ENCODE measurements around the gene EXOC6.
A peak's percentile ranks its signal among the peaks of the same experiment; 100 is the strongest.

The EXOC6 gene

DNA sequence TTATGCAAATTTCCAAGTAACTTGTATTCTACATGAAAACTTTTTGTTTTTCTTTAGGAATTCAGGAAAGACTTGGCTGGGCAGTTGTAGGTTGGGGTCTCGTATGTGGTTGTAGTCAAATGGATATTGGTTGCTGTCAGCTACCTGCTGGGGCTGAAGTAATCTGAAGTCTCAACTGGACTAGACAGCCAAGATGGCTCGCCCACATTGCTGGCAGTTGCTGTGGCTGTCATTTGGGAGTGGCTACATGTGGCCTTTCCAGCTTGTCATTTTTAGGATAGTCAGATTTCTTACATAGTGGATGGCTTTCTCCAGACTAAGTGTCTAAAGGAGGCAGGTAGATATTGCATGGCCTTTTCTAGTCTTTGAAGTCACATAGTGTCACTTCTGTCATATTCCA lies 32.6 kb downstream of the EXOC6 start:
- TF ChIP-seq, protein P1, sequence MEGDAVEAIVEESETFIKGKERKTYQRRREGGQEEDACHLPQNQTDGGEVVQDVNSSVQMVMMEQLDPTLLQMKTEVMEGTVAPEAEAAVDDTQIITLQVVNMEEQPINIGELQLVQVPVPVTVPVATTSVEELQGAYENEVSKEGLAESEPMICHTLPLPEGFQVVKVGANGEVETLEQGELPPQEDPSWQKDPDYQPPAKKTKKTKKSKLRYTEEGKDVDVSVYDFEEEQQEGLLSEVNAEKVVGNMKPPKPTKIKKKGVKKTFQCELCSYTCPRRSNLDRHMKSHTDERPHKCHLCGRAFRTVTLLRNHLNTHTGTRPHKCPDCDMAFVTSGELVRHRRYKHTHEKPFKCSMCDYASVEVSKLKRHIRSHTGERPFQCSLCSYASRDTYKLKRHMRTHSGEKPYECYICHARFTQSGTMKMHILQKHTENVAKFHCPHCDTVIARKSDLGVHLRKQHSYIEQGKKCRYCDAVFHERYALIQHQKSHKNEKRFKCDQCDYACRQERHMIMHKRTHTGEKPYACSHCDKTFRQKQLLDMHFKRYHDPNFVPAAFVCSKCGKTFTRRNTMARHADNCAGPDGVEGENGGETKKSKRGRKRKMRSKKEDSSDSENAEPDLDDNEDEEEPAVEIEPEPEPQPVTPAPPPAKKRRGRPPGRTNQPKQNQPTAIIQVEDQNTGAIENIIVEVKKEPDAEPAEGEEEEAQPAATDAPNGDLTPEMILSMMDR (conservative IDR thresholded peaks at IDR 0.05; ENCODE audit: low read depth): no peak

DNA sequence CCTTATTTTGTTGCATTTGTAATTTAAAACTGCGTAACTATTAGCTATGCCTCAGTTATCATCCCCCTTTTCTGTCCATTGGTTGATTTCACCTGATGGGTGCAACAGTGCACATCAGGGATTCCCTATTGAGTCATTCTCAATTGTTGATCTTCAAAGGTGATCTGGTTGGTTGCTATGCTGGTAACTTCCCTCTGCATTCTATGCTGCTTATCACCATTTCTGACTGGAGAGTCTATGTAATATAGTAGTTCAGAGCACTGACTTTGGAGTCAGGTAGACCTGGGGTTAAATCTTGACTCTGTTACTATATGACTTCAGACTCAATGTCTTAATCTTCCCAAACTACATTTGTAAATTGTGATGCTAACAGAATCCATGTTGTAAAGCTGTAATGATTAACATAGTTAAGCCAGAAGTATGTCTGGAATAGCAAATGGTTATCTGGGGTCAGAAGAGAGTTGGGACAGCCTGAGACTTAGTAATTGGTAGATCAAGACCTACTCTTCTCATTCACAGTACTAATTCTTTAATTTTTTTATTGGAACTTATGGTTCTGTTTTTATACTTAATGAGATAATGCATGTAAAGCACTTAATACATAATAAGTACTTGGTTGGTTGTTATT lies 38.1 kb downstream of the EXOC6 start:
- no peak for DNase-seq (ENCODE audit: low spot score)

More for the DNA sequence above, 32.6 kb downstream of the EXOC6 start:
- POLR2A ChIA-PET (ENCODE audit: low non-redundant PET): no interaction called here
- CTCF ChIA-PET: interaction anchor here (0.6 to 1.5 kb wide), 5 partner anchors 10 to 680 kb away, joined by 3 to 13 read pairs (median 5); no protein-coding TSS in a partner anchor
- H3K27ac ChIP-seq: no peak overlapping the region
- no peak for DNase-seq (ENCODE audit: low spot score)

DNA sequence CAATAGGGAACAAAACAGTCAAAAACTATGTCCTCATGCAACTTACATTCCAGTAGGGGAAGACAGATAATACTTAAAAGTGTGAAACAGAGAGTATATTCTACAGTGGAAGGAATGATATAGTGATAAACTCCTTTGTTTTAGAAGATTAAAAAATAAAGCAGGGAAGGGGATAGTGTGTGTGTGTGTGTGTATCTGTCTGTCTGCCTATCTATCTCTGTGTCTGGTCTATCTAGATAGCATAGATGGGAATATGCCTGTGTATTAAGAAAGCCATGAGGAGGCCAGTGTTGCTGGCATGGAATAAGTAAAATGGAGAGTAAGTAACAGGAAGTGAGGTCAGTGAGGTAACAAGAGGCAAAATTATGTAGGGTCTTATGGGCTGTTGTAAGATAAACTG lies 42.2 kb downstream of the EXOC6 start:
- POLR2A ChIA-PET (ENCODE audit: low non-redundant PET): no interaction called here

More for the DNA sequence above, 38.1 kb downstream of the EXOC6 start:
- ChIA-PET CTCF (interaction anchor here (0.6 to 0.8 kb wide), 2 partner anchors 20 to 176 kb away, joined by 3 to 4 read pairs; no protein-coding TSS in a partner anchor), POLR2A (ENCODE audit: low non-redundant PET) (no interaction called here)
- H3K27ac ChIP-seq: no peak overlapping the region
- TF ChIP-seq, protein P1 (conservative IDR thresholded peaks at IDR 0.05; ENCODE audit: low read depth): no peak

DNA sequence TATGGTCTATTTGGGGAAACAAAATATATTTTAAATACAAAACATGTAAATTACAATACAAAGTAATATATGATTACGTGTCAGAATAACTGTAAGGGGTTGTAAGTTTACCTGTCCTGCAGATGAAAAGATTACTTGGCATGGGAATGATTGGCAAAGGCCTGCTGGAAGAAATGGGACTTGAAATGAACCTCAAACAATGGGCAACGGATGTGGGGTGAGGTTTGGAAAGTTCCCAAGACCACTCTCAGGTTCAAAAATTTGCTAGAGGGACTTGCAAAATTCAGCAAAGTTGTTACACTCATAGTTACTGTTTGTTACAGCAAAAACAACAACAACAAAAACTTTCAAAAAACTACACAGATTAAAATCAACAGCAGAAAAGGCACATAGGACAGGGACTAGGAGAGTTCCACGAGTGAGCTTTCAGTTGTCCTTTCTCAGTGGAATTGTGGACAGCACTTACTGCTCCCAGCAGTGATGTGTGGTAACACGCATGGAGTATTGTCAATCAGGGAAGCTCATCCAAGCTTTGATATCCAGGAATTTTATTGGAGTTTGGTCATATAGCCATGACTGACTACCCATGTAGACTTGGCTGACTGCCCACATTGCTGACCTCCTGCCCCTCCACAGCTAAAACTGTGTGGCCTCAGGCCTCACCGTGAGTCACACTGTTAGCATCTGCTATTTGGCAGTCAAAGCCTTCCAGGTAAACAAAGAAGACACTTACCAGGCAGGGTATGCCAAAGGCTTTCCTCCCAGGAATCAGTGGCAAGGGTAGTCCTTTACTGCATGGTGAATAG lies 43.8 kb downstream of the EXOC6 start:
- DNase-seq (ENCODE audit: low spot score): peak; percentile 92
- TF ChIP-seq, protein P1 (conservative IDR thresholded peaks at IDR 0.05; ENCODE audit: low read depth): no peak
- ChIA-PET POLR2A (ENCODE audit: low non-redundant PET) (interaction anchor here (0.7 kb wide), 1 partner anchor 175 kb away, joined by 3 read pairs; no protein-coding TSS in a partner anchor), CTCF (interaction anchor here (0.5 to 0.8 kb wide), 3 partner anchors 14 to 1646 kb away, joined by 3 read pairs; no protein-coding TSS in a partner anchor)
- no peak overlapping the region for H3K27ac ChIP-seq

More for the DNA sequence above, 42.2 kb downstream of the EXOC6 start:
- CTCF ChIA-PET: no interaction called here
- H3K27ac ChIP-seq: no peak overlapping the region
- DNase-seq (ENCODE audit: low spot score): no peak
- TF ChIP-seq, protein P1 (conservative IDR thresholded peaks at IDR 0.05; ENCODE audit: low read depth): no peak

DNA sequence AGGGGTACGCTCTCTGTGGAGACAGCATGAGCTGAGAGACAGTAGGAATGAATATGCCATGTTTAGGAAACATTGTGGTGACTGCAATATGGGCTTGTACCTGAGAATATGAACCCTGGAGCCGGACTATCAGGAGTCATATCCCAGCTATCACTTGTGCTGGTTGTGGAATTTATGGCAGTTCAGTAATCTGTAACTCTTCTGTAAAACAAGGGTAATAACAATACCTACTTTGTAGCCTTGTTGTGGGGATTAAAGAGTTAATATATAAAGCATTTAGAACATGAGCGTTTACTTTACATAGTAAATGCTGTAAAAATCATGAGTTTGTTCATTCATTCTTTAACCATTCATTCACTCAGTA lies 44.4 kb downstream of the EXOC6 start:
- CTCF ChIA-PET: interaction anchor here (0.6 to 0.8 kb wide), 2 partner anchors 217 to 1646 kb away, joined by 3 read pairs; no protein-coding TSS in a partner anchor
- H3K27ac ChIP-seq: no peak overlapping the region

DNA sequence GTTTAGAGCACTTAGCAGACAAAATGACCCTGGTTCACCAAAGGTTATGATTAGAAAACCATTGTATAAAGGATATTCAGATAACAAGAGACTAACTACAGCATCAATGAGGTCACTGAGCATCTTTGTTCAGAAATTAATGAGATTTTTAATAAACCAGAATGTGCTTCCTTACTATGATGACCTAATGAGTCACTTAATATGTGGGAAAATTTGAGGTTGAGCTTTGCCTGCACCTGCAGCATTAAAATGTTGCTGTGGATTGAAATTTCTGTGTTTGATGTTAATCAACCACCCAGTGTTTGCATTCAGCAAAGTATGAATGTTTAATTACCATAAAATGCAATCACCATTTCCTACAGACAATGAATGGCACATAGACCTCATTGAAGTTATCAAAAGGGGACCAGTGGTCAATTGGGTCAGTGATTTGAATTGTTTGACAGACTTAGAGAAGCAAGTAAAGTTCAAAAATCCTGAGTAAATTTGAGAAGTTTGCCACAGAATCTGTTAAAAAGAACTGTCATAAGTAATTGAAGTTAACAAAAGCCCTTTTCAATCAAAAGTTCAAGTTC lies 45.8 kb downstream of the EXOC6 start:
- TF ChIP-seq, protein P1 (conservative IDR thresholded peaks at IDR 0.05; ENCODE audit: low read depth): no peak
- CTCF ChIA-PET: no interaction called here

More for the DNA sequence above, 44.4 kb downstream of the EXOC6 start:
- TF ChIP-seq, protein P1 (conservative IDR thresholded peaks at IDR 0.05; ENCODE audit: low read depth): no peak
- DNase-seq (ENCODE audit: low spot score): no peak
- POLR2A ChIA-PET (ENCODE audit: low non-redundant PET): no interaction called here

More for the DNA sequence above, 45.8 kb downstream of the EXOC6 start:
- POLR2A ChIA-PET (ENCODE audit: low non-redundant PET): no interaction called here
- H3K27ac ChIP-seq: no peak overlapping the region
- DNase-seq (ENCODE audit: low spot score): peak; percentile 8

Measured in RWPE1 (cell line).